Heart left ventricle (tissue), 16 donors: Measurements from ENCODE around the gene COL1A2. TPM values are rescaled to one million over a fixed set of nuclear protein-coding genes. Genes with fewer than 3 reads are reported as not detected.
A peak's percentile ranks its signal among the peaks of the same experiment; 100 is the strongest.

Experiments used
- ATAC-seq, 4 donors: fragments of 200-7000 bp; cut with Tn5 transposase; one replicate each; pipeline ENCODE4 v1.9.1; 2020 to 2022; ENCODE audit warnings: moderate library complexity in 4 of 4, mild to moderate bottlenecking in 3 of 4, moderate number of reproducible peaks in 1 of 4
- DNase-seq, 5 donors: peaks; one replicate each; pipeline ENCODE4 v3.0.0-alpha.2; 2020
- H3K27ac ChIP-seq, 12 donors: fragments of 200-600 bp; sonication (generic) in 4 of 12; one replicate each; pipeline versions ENCODE4 v1.5.0 to v1.8.0; 2016 to 2022; ENCODE audit warnings: mild to moderate bottlenecking in 2 of 12
- H3K27me3 ChIP-seq, 9 donors: fragments of 200-600 bp; sonication (generic) in 2 of 9; one replicate each; pipeline versions ENCODE4 v1.5.1 to v1.8.0; 2016 to 2022; ENCODE audit warnings: mild to moderate bottlenecking in 3 of 9
- H3K36me3 ChIP-seq, 9 donors: fragments of 200-600 bp; sonication (generic) in 2 of 9; one replicate each; pipeline versions ENCODE4 v1.5.0 to v1.8.0; 2018 to 2022; ENCODE audit warnings: mild to moderate bottlenecking in 2 of 9
- H3K4me1 ChIP-seq, 12 donors: fragments of 200-600 bp; sonication (generic) in 4 of 12; one replicate each; pipeline versions ENCODE4 v1.5.0 to v1.8.0; 2016 to 2022; ENCODE audit warnings: mild to moderate bottlenecking in 3 of 12
- H3K4me3 ChIP-seq, 12 donors: fragments of 200-600 bp; sonication (generic) in 4 of 12; one replicate each; pipeline versions ENCODE4 v1.5.0 to v1.8.0; 2017 to 2022; ENCODE audit warnings: mild to moderate bottlenecking in 9 of 12, moderate library complexity in 4 of 12
- H3K9me3 ChIP-seq, 12 donors: fragments of 200-600 bp; sonication (generic) in 4 of 12; one replicate each; pipeline versions ENCODE4 v1.5.0 to v1.8.0; 2016 to 2022; ENCODE audit warnings: mild to moderate bottlenecking in 1 of 12
- CTCF ChIP-seq, 12 donors: fragments of 200-600 bp; sonication (generic) in 4 of 12; IDR thresholded peaks; one replicate each; pipeline versions ENCODE4 v1.5.0 to v1.8.0; 2018 to 2022; ENCODE audit warnings: antibody characterized with exemption in 12 of 12, mild to moderate bottlenecking in 5 of 12
- POLR2A ChIP-seq, 2 donors: fragments of 450-650 bp; IDR thresholded peaks; one replicate each; pipeline ENCODE4 v1.6.1; 2017; ENCODE audit warnings: antibody characterized with exemption in 2 of 2, mild to moderate bottlenecking in 2 of 2, moderate library complexity in 2 of 2
- WGBS, 4 donors: extraction: QIAGEN DNeasy Blood & Tissue Kit in 2 of 4; methylation state at CpG; one replicate each; pipeline versions ENCODE4 v1.1.5 to v1.1.7; 2013 to 2018; 5-methylcytosine and 5-hydroxymethylcytosine counted together
- intact Hi-C, 10 donors: fragments of 100-400 bp; cut with DNase I; formaldehyde crosslinking; loops; one replicate each; pipeline versions ENCODE4 v1.11.1 to v1.14.2; 2022
- polyA plus RNA-seq, 2 donors: library from polyadenylated mRNA; stranded (reverse); fragments of 200-250 nt; gene quantifications; one replicate each; pipeline ENCODE4 v1.2.3, GENCODE V29; 2013
- total RNA-seq, 9 donors: library from RNA; depleted of rRNA in 2 of 9; stranded (reverse); fragments of >200 nt in 2 of 9; fragmentation: NEBNext Ultra II Directional in 3 of 9; extraction: Animal tissue kit (Norgen Biotek cat#: 25700) in 3 of 9; gene quantifications; one replicate each; pipeline versions ENCODE4 v1.1.0 to v1.2.4, GENCODE V29; 2016 to 2023
- donor health status: ischemic (EF 13 %, LVEDD 7.1; RV severe dilation, severe dysfunction).
- donor health status: healthy with polysubstance abuse.
- donor health status: DM: no; HTN: yes; CAD: no.
- donor health status: DM: no; HTN: no; CAD: no.
- donor health status: ischemic (EF 25% LVEDD 6.9; RV normal size, moderate dysfunction).
- donor health status: ischemic (EF 25% LVEDD 5.7; RV mildly dilated, moderate dysfunction).
- donor health status: healthy.
- donor health status: DM: yes; HTN: yes; CAD: no.
- donor health status: ischemic (EF 35%, LVEDD 5.7; RV mildly dilated, moderate dysfunction).
- donor health status: nonischemic (EF 11% LVEDD 7.7; RV severe dilation, severe dysfunction).
- donor health status: DM: yes; HTN: yes; CAD: no.
- donor health status: PGD.
- donor health status: ischemic (EF 29% LVEDD 5.4; RV normal size, mild dysfunction).
- donor health status: nonischemic (EF 23%, LVEDD 6.1; RV moderate dilation, normal function).

COL1A2 gene
- total and polyA plus RNA-seq, 11 donors = 33.1 to 615 (median 104) TPM

- peak overlapping the region in 2 of 12 donors; percentile 62 to 68 for H3K4me3 ChIP-seq
- ATAC-seq (no peak), DNase-seq (no peak)
- intact Hi-C loops = no loop called here
- no peak for TF ChIP-seq POLR2A (IDR thresholded peaks at IDR 0.05)
- no peak for TF ChIP-seq CTCF (IDR thresholded peaks at IDR 0.05)
- H3K4me1 ChIP-seq = peaks cover 0 to 73% (median 2%) of the 10 kb centered on the region in 12 donors
- peak overlapping the region in 1 of 12 donors; percentile 46 for H3K27ac ChIP-seq
- H3K27me3 ChIP-seq = peaks cover 0 to 2% (median 0%) of the 10 kb centered on the region in 9 donors
- no peaks in the 10 kb centered on the region for H3K9me3 ChIP-seq
- peaks cover 0 to 92% (median 12%) of the 10 kb centered on the region in 9 donors for H3K36me3 ChIP-seq
- WGBS, 4 donors = 69 to 81% (median 74%) methylated on average over 1 of the region's 1 CpG
Measured at GRCh38 chr7:94401428-94401814, 6.7 kb downstream of the COL1A2 start.

- ATAC-seq (no peak), DNase-seq (no peak)
- intact Hi-C loops = no loop called here
- Histone ChIP-seq H3K9me3 (no peaks in the 10 kb centered on the region), H3K27me3 (no peaks in the 10 kb centered on the region), H3K4me1 (peaks cover 0 to 81% (median 2%) of the 10 kb centered on the region in 12 donors), H3K36me3 (peaks cover 0 to 100% (median 18%) of the 10 kb centered on the region in 9 donors), H3K4me3 (no peak overlapping the region), H3K27ac (no peak overlapping the region)
- 61 to 82% (median 75%) methylated on average over 1 of the region's 1 CpG for WGBS, 4 donors
- TF ChIP-seq CTCF (IDR thresholded peaks at IDR 0.05) = no peak
- no peak for TF ChIP-seq POLR2A (IDR thresholded peaks at IDR 0.05)
Measured at GRCh38 chr7:94403546-94403945, 8.9 kb downstream of the COL1A2 start.

GRCh38 chr7:94405506-94405905, 10.8 kb downstream of the COL1A2 start:
- Histone ChIP-seq H3K9me3 (no peaks in the 10 kb centered on the region), H3K36me3 (peaks cover 0 to 100% (median 24%) of the 10 kb centered on the region in 9 donors), H3K4me3 (no peak overlapping the region), H3K27me3 (no peaks in the 10 kb centered on the region), H3K27ac (no peak overlapping the region), H3K4me1 (peaks cover 0 to 78% (median 0%) of the 10 kb centered on the region in 12 donors)
- no peak for ATAC-seq
- DNase-seq = no peak
- intact Hi-C loops = no loop called here
- no peak for TF ChIP-seq POLR2A (IDR thresholded peaks at IDR 0.05)
- TF ChIP-seq CTCF (IDR thresholded peaks at IDR 0.05) = no peak
- WGBS, 4 donors = 38 to 63% (median 54%) methylated on average over 1 of the region's 1 CpG

- Histone ChIP-seq H3K27ac (peak overlapping the region in 1 of 12 donors; percentile 29), H3K36me3 (peaks cover 0 to 100% (median 24%) of the 10 kb centered on the region in 9 donors), H3K4me3 (no peak overlapping the region), H3K27me3 (no peaks in the 10 kb centered on the region), H3K9me3 (no peaks in the 10 kb centered on the region), H3K4me1 (peaks cover 0 to 68% (median 1%) of the 10 kb centered on the region in 12 donors)
- ATAC-seq (no peak), DNase-seq (no peak)
- intact Hi-C loops = no loop called here
- TF ChIP-seq POLR2A (IDR thresholded peaks at IDR 0.05) (no peak), CTCF (IDR thresholded peaks at IDR 0.05) (no peak)
- 74 to 81% (median 77%) methylated on average over 6 of the region's 6 CpGs for WGBS, 4 donors
Measured at GRCh38 chr7:94406696-94407095, 12.0 kb downstream of the COL1A2 start.
